Fibroblast of lung (primary cell): ENCODE data around the gene ABCB11.

Source experiments
- EZH2 ChIP-seq: IDR thresholded peaks from 2 replicates; pipeline ENCODE4 v1.5.1; 2012; ENCODE audit warnings: low read length, control low read depth, mild to moderate bottlenecking; ENCODE audit errors: missing control alignments
- TF ChIP-seq, protein P1 (sequence below), 2 donors: IDR thresholded peaks in 1 of 2; conservative IDR thresholded peaks in 1 of 2; 1 replicate in 1 of 2; 2 replicates in 1 of 2; pipeline ENCODE4 v1.5.1; 2011 to 2012; ENCODE audit warnings: low read length in 2 of 2, control low read depth in 1 of 2, inconsistent platforms in 1 of 2, low read depth in 1 of 2, mild to moderate bottlenecking in 1 of 2

DNA sequence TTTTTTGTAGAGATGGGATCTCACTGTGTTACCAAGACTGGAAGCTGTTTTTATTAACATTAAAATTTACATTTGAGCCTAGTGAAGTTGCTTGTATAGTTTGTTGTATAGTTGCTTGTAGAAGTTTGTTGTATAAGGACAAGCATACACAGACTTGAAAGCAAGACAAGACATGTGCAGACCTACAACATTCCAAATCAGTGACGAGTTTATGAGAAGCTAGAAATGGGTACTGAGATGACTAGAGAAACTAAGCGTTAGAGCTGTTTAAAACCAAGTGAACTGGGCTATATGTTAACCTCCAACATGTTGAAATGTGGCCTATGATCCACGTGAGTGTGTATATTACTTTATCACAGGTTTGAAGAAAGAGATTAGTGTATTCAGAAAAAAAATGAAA, 39.1 kb downstream of the ABCB11 start:
- TF ChIP-seq EZH2 = no peak
- TF ChIP-seq, protein P1, sequence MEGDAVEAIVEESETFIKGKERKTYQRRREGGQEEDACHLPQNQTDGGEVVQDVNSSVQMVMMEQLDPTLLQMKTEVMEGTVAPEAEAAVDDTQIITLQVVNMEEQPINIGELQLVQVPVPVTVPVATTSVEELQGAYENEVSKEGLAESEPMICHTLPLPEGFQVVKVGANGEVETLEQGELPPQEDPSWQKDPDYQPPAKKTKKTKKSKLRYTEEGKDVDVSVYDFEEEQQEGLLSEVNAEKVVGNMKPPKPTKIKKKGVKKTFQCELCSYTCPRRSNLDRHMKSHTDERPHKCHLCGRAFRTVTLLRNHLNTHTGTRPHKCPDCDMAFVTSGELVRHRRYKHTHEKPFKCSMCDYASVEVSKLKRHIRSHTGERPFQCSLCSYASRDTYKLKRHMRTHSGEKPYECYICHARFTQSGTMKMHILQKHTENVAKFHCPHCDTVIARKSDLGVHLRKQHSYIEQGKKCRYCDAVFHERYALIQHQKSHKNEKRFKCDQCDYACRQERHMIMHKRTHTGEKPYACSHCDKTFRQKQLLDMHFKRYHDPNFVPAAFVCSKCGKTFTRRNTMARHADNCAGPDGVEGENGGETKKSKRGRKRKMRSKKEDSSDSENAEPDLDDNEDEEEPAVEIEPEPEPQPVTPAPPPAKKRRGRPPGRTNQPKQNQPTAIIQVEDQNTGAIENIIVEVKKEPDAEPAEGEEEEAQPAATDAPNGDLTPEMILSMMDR (conservative IDR thresholded peaks at IDR 0.05 in 1 of 2, IDR thresholded peaks at IDR 0.05 in 1 of 2; ENCODE audit: low read depth in 1 of 2, low read length in 2 of 2) = no peak
